Inflammatory macrophage treated with lipopolysaccharide for 1 hour (primary cell): Measurements from ENCODE around the gene RBM43.
A peak's percentile ranks its signal among the peaks of the same experiment; 100 is the strongest.
"Not testable (repeated sequence)": the region's sequence is repeated elsewhere in the genome, so short reads cannot be mapped to it uniquely, and the experiment has no call there.

Experiments used
- DNase-seq, 2 donors: peaks; one replicate each; pipeline ENCODE4 v3.0.0-alpha.2; 2020 to 2022

RBM43 gene

DNA sequence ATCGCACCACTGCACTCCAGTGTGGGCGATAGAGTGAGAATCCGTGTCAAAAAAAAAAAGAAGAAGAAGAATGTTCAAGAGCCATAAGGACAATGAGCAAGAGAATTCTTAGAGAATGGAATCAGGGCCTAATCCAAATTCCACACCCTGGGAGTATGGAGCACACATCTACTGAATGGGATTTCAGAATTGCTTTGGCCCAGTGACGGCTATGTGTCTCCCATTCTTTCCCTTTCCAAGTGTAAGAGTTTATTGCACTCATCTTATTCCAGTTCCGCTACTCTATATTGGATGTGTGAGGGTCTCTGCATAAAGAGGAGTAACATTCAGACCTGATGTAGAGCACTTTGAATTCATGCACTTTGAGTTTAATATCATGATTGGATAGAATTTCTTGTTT is 5.9 kb upstream of the RBM43 start:
- no peak for DNase-seq

DNA sequence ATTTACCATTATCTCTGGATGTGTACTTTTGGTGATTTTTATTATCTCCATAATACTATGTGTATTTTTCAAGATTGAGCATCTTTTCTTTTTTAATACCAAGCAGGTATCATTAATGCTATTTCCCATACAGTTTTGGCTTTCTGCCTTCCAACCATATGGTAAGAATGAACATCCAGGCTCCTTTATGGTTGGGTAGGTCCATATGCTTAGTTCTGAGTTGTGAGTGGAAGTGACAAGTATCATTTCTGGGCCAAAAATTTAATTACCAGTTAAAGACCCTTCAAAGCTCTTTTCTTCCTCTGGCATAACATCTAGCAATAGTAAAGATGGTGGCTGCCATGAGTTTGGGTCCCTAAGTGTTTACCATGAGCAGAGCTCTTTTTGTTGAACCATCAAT is 4.3 kb upstream of the RBM43 start:
- DNase-seq = no peak

GRCh38 chr2:151264157-151264825 is 2.6 kb upstream of the RBM43 start:
- DNase-seq = no peak

DNA sequence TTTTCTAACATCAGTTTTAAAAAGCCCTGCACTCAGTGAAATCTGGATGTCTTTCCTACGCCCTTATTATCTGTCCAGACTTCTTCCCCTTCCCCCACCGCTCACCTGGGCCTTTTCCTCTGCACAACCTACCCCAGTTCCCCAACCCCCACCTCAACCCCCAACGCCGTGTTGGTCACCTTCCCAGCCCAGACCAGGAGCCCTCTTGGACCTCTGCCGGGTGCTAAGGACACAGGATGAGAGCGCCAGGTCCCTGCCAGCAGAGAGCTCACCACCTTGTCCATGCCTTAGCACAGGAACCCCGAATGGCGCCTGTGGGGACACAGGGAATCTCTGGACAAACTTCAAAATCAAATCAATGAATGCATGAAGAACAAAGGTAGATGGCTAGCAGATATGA is 966 bp upstream of the RBM43 start:
- DNase-seq = no peak

DNA sequence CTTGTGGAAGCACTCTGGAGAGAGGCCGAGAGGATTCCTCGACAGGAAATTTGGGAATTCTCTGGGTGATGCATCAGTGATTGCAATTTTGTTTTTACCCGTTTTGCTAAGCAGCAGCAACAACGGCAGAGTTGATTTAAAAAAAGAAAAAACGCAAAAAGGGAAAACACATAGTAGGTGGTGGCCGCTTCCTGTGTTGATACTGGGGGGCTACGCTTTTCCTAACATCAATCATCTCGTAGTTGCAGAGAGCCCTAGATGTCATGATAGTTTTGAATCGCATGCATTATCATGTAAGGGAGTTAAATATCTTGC is 271 bp upstream of the RBM43 start:
- no peak for DNase-seq

GRCh38 chr2:151260573-151261230 is 961 bp downstream of the RBM43 start:
- peak; percentile 9 to 25 for DNase-seq

DNA sequence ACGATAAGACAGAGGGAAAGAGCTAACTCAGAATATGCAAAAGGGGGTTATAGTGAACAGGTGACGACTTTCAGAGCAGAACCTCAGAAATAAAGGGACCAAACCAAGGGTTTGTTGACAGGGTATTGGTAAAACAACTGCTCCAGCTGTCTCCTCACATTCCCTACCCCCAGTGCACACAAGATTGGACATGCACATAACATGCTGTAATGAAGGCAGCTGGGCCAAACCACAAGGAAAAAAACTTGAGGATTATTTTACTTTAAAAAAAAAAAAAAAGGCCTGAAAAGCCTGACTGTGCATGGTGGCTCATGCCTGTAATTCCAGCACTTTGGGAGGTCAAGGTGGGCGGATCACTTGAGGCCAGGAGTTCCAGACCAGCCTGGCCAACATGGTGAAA is 3.5 kb downstream of the RBM43 start:
- no peak for DNase-seq

DNA sequence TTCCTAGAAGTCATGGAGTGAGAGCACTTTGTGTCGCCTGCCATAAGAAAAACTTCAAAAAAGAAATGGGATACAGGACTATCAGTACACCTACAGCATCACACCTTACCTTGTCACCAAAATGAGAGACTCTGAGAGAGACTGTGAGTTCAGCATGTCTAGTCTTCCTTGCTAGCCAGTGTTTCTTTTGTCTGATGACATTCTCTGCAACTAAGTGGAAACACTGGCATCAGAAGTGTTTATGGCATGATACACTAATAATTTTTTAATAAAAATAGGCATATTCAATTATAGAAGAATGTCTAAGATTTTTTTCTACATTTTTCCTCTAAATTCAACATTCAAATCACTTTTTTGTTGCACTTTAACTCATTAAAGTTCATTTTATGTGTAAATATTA is 9.0 kb downstream of the RBM43 start:
- DNase-seq = no peak

DNA sequence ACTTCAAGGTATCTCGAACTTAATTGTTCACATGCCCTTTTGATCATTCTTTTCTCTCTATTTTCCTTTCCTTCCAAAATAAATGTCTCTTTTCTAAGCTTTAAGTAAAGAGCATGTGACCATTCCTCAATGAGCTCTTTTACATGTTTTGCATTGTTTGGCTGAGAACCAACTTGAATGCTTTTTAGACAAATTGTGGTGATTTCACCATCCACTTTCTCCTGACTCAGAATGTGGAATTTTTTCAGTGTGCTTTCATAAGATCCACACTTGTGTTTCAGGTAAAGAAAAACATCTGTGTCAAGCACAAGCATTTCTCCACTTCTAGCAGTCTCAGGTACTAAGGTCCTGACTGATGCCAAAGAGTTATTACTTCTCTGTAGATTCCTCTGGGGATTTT is 10.7 kb downstream of the RBM43 start:
- no peak for DNase-seq

GRCh38 chr2:151247432-151247831 is 14.2 kb downstream of the RBM43 start:
- DNase-seq = no peak

GRCh38 chr2:151246152-151246551 is 15.5 kb downstream of the RBM43 start:
- no peak for DNase-seq

DNA sequence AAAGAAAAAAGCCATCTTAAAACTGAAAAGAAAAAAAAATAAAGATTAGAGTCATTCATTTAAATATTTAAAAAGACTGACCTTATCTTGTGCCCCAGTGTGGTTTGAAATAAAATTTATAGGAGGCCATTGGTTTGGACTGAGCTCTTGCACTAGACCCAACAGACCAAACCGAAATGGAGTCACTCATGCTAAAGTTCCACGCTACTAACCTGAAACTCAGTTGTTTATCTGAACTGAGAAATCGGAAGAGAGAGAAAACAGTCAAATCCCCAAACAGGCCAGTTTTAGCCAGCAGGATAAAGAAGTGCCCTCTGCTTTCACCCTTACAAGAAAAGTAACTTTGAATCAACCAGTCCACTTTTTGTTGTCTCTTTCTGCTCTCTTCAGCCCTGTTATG is 18.2 kb downstream of the RBM43 start:
- no peak for DNase-seq

DNA sequence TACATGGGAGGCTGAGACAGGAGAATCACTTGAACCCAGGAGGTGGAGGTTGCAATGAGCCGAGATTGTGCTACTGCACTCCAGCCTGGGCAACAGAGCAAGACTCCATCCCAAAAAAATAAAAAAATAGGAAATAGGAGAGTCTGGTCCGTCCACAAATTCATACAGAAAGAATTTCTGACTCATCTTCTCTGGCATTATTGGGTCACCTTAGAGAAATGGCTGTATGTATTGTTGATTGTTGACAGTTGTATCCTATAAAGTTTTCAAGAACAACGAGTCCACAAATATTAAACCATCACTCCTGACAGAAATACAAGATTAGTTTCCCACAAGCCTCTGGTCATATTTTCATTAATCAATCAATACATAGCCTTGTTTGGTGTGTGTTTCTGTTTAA is 20.4 kb downstream of the RBM43 start:
- DNase-seq = no peak

- DNase-seq = no peak
Observed at GRCh38 chr2:151240433-151240832, 21.2 kb downstream of the RBM43 start.

DNA sequence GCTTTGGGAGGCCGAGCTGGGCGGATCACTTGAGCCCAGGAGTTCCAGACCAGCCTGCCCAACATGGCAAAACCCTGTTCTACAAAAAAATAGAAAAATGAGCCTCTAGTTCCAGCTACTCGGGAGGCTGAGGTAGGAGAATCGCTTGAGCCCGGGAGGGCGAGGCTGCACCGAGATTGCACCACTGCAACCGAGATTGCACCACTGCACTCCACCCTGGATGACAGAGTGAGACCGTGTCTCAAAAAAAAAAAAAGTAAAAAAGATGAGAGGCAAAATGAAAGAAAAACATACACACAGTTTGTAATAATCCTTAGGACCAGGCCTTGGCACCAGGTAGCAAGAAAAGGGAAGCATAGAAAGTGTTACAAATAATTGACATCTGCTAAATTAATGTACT is 22.0 kb downstream of the RBM43 start:
- peak; percentile 8 to 65 for DNase-seq

GRCh38 chr2:151238527-151239487 is 22.9 kb downstream of the RBM43 start:
- peak; percentile 76 to 96 for DNase-seq

GRCh38 chr2:151237422-151238025 is 24.1 kb downstream of the RBM43 start:
- DNase-seq = peak; percentile 23 to 49

- not testable (repeated sequence) for DNase-seq
Observed at GRCh38 chr2:151233760-151234159, 27.9 kb downstream of the RBM43 start.

DNA sequence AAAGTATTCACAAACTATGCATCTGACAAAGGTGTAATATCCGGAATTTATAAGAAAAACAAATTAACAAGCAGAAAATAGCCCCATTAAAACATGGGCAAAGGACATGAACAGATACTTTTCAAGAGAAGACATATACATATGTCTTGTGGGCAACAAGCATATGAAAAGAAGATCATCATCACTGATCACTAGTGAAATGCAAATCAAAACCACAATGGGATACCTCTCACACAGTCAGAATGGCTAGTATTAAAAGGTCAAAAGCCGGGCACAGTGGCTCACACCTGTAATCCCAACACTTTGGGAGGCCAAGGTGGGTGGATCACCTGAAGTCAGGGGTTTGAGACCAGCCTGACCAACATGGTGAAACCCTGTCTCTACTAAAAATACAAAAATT is 28.4 kb downstream of the RBM43 start:
- not testable (repeated sequence) for DNase-seq

- peak; percentile 68 to 83 for DNase-seq
Observed at GRCh38 chr2:151230627-151231140, 31.0 kb downstream of the RBM43 start.

- no peak for DNase-seq
Observed at GRCh38 chr2:151228847-151229512, 32.7 kb downstream of the RBM43 start.

DNA sequence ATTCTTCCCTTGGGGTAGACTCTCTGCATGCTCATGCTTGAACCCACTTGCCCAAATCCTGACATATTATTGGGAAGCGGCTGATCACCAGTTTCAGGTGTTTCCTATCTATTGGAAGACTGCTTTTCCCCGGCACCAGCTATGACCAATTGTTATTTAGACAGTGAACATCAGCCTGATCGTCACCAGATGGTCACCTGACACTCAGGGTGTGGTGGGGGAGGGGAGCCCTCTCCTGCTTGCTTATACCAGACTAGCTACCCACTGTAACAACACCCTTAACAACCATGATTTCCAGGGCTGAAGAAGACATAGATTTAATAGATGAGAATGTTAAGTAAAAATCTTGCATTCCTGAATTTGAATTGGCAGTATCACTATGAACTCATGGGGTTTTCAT is 44.3 kb downstream of the RBM43 start:
- no peak for DNase-seq

DNA sequence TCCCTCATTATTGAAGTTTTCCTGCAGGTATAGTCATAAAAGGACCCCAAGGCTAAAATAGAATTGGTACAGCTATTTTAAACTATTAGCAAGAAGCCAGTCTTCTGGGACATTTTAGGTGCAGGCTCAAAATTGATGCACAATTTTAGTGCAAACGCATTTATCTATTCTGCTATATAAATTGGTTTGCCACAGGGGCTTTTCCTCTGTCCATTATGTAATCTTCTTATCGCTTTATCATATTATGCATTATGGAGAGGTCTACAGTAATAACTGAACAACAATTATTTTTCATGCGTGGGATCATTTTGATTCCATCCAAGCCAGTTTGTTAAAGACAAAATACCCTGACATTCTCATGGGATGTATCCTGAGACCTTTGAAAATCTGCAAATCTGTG is 54.6 kb downstream of the RBM43 start:
- DNase-seq = no peak
